HEK293 (cell line): ENCODE results near the gene SFSWAP.

Source experiments
- CTCF ChIA-PET: fragments of 350-600 bp; formaldehyde crosslinking; extraction: SDS; loops from one replicate; lab custom pipeline; 2021; ENCODE audit warnings: antibody characterized with exemption; lab: Yijun Ruan, JAX
- POLR2A ChIA-PET: fragments of 300-600 bp; formaldehyde crosslinking; extraction: SDS; loops from one replicate; lab custom pipeline; 2020; ENCODE audit warnings: antibody characterized with exemption, inconsistent platforms; lab: Yijun Ruan, JAX
- H3K27ac ChIP-seq: fragments of 200-500 bp; sonication (Bioruptor generic); 2 replicates; pipeline ENCODE4 v1.5.1; 2014; ENCODE audit warnings: low read depth, low read length, control low read depth, inconsistent platforms; ENCODE audit errors: extremely low read depth
- H3K36me3 ChIP-seq, 2 experiments: fragments of 200-500 bp in 1 of 2; sonication (Bioruptor generic) in 1 of 2; 1 replicate in 1 of 2; 2 replicates in 1 of 2; pipeline ENCODE4 v1.5.1; 2014 to 2017; ENCODE audit warnings: inconsistent platforms in 2 of 2, low read length in 2 of 2; ENCODE audit not compliant: control insufficient read depth in 2 of 2, insufficient read depth in 1 of 2
- H3K4me1 ChIP-seq: fragments of 200-500 bp; sonication (Bioruptor generic); 2 replicates; pipeline ENCODE4 v1.5.1; 2014; ENCODE audit warnings: mild to moderate bottlenecking, low read length, inconsistent platforms; ENCODE audit not compliant: control insufficient read depth, insufficient read depth
- H3K4me3 ChIP-seq: 2 replicates; pipeline ENCODE4 v1.5.1; 2011; ENCODE audit warnings: low read depth, mild to moderate bottlenecking, control low read depth, low read length, moderate library complexity
- H3K9me3 ChIP-seq: fragments of 200-500 bp; sonication (Bioruptor generic); 2 replicates; pipeline ENCODE4 v1.5.1; 2014; ENCODE audit warnings: low read depth, low read length, inconsistent platforms; ENCODE audit not compliant: control insufficient read depth, insufficient read depth
- ATF2 ChIP-seq: fragments of 450-650 bp; formaldehyde crosslinking; IDR thresholded peaks from 2 replicates; pipeline ENCODE4 v1.5.1; 2016; ENCODE audit warnings: missing biosample characterization, missing genetic modification characterization, low read depth
- BCL11A ChIP-seq: fragments of 450-650 bp; formaldehyde crosslinking; IDR thresholded peaks from 2 replicates; pipeline ENCODE4 v1.5.1; 2016; ENCODE audit warnings: low read depth, missing biosample characterization, missing genetic modification characterization
- PRDM6 ChIP-seq: fragments of 450-650 bp; formaldehyde crosslinking; IDR thresholded peaks from 2 replicates; pipeline ENCODE4 v1.5.1; 2017; ENCODE audit warnings: missing biosample characterization, missing genetic modification characterization
- SP2 ChIP-seq: fragments of 450-650 bp; formaldehyde crosslinking; IDR thresholded peaks from 2 replicates; pipeline ENCODE4 v1.5.1; 2016; ENCODE audit warnings: missing biosample characterization, missing genetic modification characterization
- SP3 ChIP-seq: fragments of 450-650 bp; formaldehyde crosslinking; IDR thresholded peaks from 2 replicates; pipeline ENCODE4 v1.5.1; 2016; ENCODE audit warnings: missing biosample characterization, missing genetic modification characterization
- ZBTB8A ChIP-seq: fragments of 450-650 bp; formaldehyde crosslinking; IDR thresholded peaks from 2 replicates; pipeline ENCODE4 v1.5.1; 2016; ENCODE audit warnings: missing biosample characterization, missing genetic modification characterization
- ZFHX2 ChIP-seq: fragments of 450-650 bp; formaldehyde crosslinking; conservative IDR thresholded peaks from 2 replicates; pipeline ENCODE4 v1.5.1; 2016; ENCODE audit warnings: missing biosample characterization, missing genetic modification characterization
- ZNF132 ChIP-seq: fragments of 450-650 bp; formaldehyde crosslinking; IDR thresholded peaks from 2 replicates; pipeline ENCODE4 v1.5.1; 2017; ENCODE audit warnings: missing biosample characterization, missing genetic modification characterization, borderline replicate concordance
- ZNF133 ChIP-seq: fragments of 450-650 bp; formaldehyde crosslinking; IDR thresholded peaks from 2 replicates; pipeline ENCODE4 v1.5.1; 2016; ENCODE audit warnings: missing biosample characterization, missing genetic modification characterization
- ZNF157 ChIP-seq: fragments of 450-650 bp; formaldehyde crosslinking; IDR thresholded peaks from 2 replicates; pipeline ENCODE4 v1.5.1; 2016; ENCODE audit warnings: missing biosample characterization, missing genetic modification characterization
- ZNF19 ChIP-seq: fragments of 450-650 bp; formaldehyde crosslinking; IDR thresholded peaks from 2 replicates; pipeline ENCODE4; 2016; ENCODE audit warnings: missing biosample characterization, missing genetic modification characterization, low read depth
- ZNF24 ChIP-seq: fragments of 450-650 bp; formaldehyde crosslinking; IDR thresholded peaks from 2 replicates; pipeline ENCODE4 v1.5.1; 2016; ENCODE audit warnings: missing biosample characterization, missing genetic modification characterization
- ZNF473 ChIP-seq: fragments of 450-650 bp; formaldehyde crosslinking; IDR thresholded peaks from 2 replicates; pipeline ENCODE4 v1.5.1; 2017; ENCODE audit warnings: missing biosample characterization, missing genetic modification characterization
- ZNF529 ChIP-seq: fragments of 450-650 bp; formaldehyde crosslinking; IDR thresholded peaks from 2 replicates; pipeline ENCODE4 v1.5.1; 2017; ENCODE audit warnings: missing genetic modification characterization, missing biosample characterization; ENCODE audit not compliant: insufficient replicate concordance
- ZNF544 ChIP-seq: fragments of 450-650 bp; formaldehyde crosslinking; IDR thresholded peaks from 2 replicates; pipeline ENCODE4 v1.5.0; 2017; ENCODE audit warnings: missing biosample characterization, missing genetic modification characterization
- ZNF621 ChIP-seq: fragments of 450-650 bp; formaldehyde crosslinking; IDR thresholded peaks from 2 replicates; pipeline ENCODE4 v1.5.1; 2017; ENCODE audit warnings: missing biosample characterization, missing genetic modification characterization
- ZNF701 ChIP-seq: fragments of 450-650 bp; formaldehyde crosslinking; IDR thresholded peaks from 2 replicates; pipeline ENCODE4 v1.5.1; 2016; ENCODE audit warnings: missing biosample characterization, missing genetic modification characterization
- ZNF76 ChIP-seq: fragments of 450-650 bp; formaldehyde crosslinking; IDR thresholded peaks from 2 replicates; pipeline ENCODE4; 2016; ENCODE audit warnings: low read depth, missing biosample characterization, missing genetic modification characterization, borderline replicate concordance
- ZSCAN4 ChIP-seq: fragments of 450-650 bp; formaldehyde crosslinking; IDR thresholded peaks from 2 replicates; pipeline ENCODE4 v1.5.1; 2017; ENCODE audit warnings: missing biosample characterization, missing genetic modification characterization
- TF ChIP-seq, protein P1 (sequence below): fragments of 450-650 bp; formaldehyde crosslinking; IDR thresholded peaks from 2 replicates; pipeline ENCODE4 v1.5.1; 2016; ENCODE audit warnings: missing biosample characterization, missing genetic modification characterization

The SFSWAP gene

GRCh38 chr12:131830914-131831571, 120.2 kb downstream of the SFSWAP start (continued):
- TF ChIP-seq, protein P1, sequence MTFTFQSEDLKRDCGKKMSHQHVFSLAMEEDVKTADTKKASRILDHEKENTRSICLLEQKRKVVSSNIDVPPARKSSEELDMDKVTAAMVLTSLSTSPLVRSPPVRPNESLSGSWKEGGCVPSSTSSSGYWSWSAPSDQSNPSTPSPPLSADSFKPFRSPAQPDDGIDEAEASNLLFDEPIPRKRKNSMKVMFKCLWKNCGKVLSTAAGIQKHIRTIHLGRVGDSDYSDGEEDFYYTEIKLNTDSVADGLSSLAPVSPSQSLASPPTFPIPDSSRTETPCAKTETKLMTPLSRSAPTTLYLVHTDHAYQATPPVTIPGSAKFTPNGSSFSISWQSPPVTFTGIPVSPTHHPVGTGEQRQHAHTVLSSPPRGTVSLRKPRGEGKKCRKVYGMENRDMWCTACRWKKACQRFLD = no peak
- TF ChIP-seq SP3 (tag by site-specific recombination) (no peak), ZNF701 (tag by site-specific recombination) (no peak), ZFHX2 (tag by site-specific recombination) (peak; percentile 96), ZNF133 (no peak), ZNF157 (tag by site-specific recombination) (no peak)

DNA sequence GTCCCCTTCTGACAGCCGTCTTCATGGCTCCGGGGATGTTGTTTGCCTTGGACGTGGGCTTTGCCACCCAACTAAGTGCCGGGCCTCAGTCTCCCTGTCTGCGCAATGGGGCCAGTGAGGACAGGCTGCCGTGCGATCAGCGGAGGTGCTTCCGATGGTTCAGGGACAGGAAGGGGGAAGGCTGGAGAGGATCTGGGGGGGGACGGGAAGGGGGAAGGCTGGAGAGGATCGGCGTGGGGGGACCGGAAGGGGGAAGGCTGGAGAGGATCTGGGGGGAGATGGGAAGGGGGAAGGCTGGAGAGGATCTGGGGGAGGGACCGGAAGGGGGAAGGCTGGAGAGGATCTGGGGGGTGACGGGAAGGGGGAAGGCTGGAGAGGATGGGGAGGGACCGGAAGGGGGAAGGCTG, 120.7 kb downstream of the SFSWAP start:
- Histone ChIP-seq H3K4me1 (peaks cover 6% of the 10 kb centered on the region; the same call in 1 of the 2 replicates), H3K4me3 (no peak overlapping the region), H3K27ac (no peak overlapping the region), H3K36me3 (no peaks in the 10 kb centered on the region), H3K9me3 (no peaks in the 10 kb centered on the region)
- TF ChIP-seq ZNF76 (tag by site-specific recombination) = no peak
- no peak for TF ChIP-seq ZNF473 (tag by site-specific recombination)
- TF ChIP-seq ZNF544 (tag by site-specific recombination) = no peak
- TF ChIP-seq ZNF132 = no peak
- TF ChIP-seq ZNF621 = no peak
- no peak for TF ChIP-seq SP2
- TF ChIP-seq ZNF529 = no peak
- TF ChIP-seq ZBTB8A (tag by site-specific recombination) = no peak
- no peak for TF ChIP-seq PRDM6 (tag by site-specific recombination)
- no peak for TF ChIP-seq ZNF24
- no peak for TF ChIP-seq ZNF19 (tag by site-specific recombination)
- TF ChIP-seq BCL11A (tag by site-specific recombination) = no peak
- no peak for TF ChIP-seq ATF2 (tag by site-specific recombination)
- TF ChIP-seq ZSCAN4 = no peak
- POLR2A ChIA-PET = no interaction called here
- CTCF ChIA-PET = interaction anchor here (0.5 to 0.6 kb wide), 2 partner anchors 41 to 1233 kb away, joined by 3 to 6 read pairs; no protein-coding TSS in a partner anchor
